KOPT-K1 (cell line): ENCODE data around the gene CSTF2T.

Source experiments
- H3K27ac ChIP-seq: fragments of 200-600 bp; sonication (generic); 2 replicates; pipeline ENCODE4 v1.5.1; 2016; ENCODE audit warnings: antibody characterized with exemption, mild to moderate bottlenecking, low read depth, low read length; ENCODE audit not compliant: poor library complexity, severe bottlenecking
- H3K36me3 ChIP-seq: fragments of 200-600 bp; sonication (generic); 2 replicates; pipeline ENCODE4 v1.5.1; 2017; ENCODE audit warnings: antibody characterized with exemption, mild to moderate bottlenecking, low read length, moderate library complexity; ENCODE audit not compliant: insufficient read depth
- H3K9me3 ChIP-seq: fragments of 200-600 bp; sonication (generic); 2 replicates; pipeline ENCODE4 v1.5.1; 2017; ENCODE audit warnings: antibody characterized with exemption, low read length, mild to moderate bottlenecking; ENCODE audit not compliant: insufficient read depth, poor library complexity, severe bottlenecking

CSTF2T gene

GRCh38 chr10:51679841-51680240 lies 19.6 kb downstream of the CSTF2T start:
- Histone ChIP-seq H3K36me3 (no peaks in the 10 kb centered on the region), H3K9me3 (no peaks in the 10 kb centered on the region), H3K27ac (no peak overlapping the region)

- no peaks in the 10 kb centered on the region for H3K9me3 ChIP-seq
- no peaks in the 10 kb centered on the region for H3K36me3 ChIP-seq
- H3K27ac ChIP-seq, result no peak overlapping the region
Observed at GRCh38 chr10:51675088-51675487, 24.3 kb downstream of the CSTF2T start.

- Histone ChIP-seq H3K36me3 (no peaks in the 10 kb centered on the region), H3K9me3 (no peaks in the 10 kb centered on the region), H3K27ac (no peak overlapping the region)
Observed at GRCh38 chr10:51672039-51672535, 27.3 kb downstream of the CSTF2T start.

- Histone ChIP-seq H3K9me3 (no peaks in the 10 kb centered on the region), H3K36me3 (no peaks in the 10 kb centered on the region), H3K27ac (no peak overlapping the region)
Observed at GRCh38 chr10:51669041-51669440, 30.4 kb downstream of the CSTF2T start.

GRCh38 chr10:51668336-51668689 lies 31.1 kb downstream of the CSTF2T start:
- Histone ChIP-seq H3K9me3 (no peaks in the 10 kb centered on the region), H3K27ac (no peak overlapping the region), H3K36me3 (no peaks in the 10 kb centered on the region)

- Histone ChIP-seq H3K27ac (no peak overlapping the region), H3K9me3 (no peaks in the 10 kb centered on the region), H3K36me3 (no peaks in the 10 kb centered on the region)
Observed at GRCh38 chr10:51667678-51668335, 31.6 kb downstream of the CSTF2T start.

GRCh38 chr10:51666456-51666855 lies 32.9 kb downstream of the CSTF2T start:
- Histone ChIP-seq H3K27ac (no peak overlapping the region), H3K36me3 (no peaks in the 10 kb centered on the region), H3K9me3 (no peaks in the 10 kb centered on the region)

GRCh38 chr10:51663086-51663485 lies 36.3 kb downstream of the CSTF2T start:
- Histone ChIP-seq H3K36me3 (no peaks in the 10 kb centered on the region), H3K27ac (no peak overlapping the region), H3K9me3 (no peaks in the 10 kb centered on the region)

- Histone ChIP-seq H3K9me3 (no peaks in the 10 kb centered on the region), H3K27ac (no peak overlapping the region), H3K36me3 (no peaks in the 10 kb centered on the region)
Observed at GRCh38 chr10:51659344-51659743, 40.1 kb downstream of the CSTF2T start.

- H3K27ac ChIP-seq, result no peak overlapping the region
- H3K9me3 ChIP-seq, result no peaks in the 10 kb centered on the region
- no peaks in the 10 kb centered on the region for H3K36me3 ChIP-seq
Observed at GRCh38 chr10:51658000-51658399, 41.4 kb downstream of the CSTF2T start.

GRCh38 chr10:51656503-51656902 lies 42.9 kb downstream of the CSTF2T start:
- no peak overlapping the region for H3K27ac ChIP-seq
- H3K36me3 ChIP-seq, result no peaks in the 10 kb centered on the region
- no peaks in the 10 kb centered on the region for H3K9me3 ChIP-seq

GRCh38 chr10:51654918-51655317 lies 44.5 kb downstream of the CSTF2T start:
- Histone ChIP-seq H3K27ac (no peak overlapping the region), H3K36me3 (no peaks in the 10 kb centered on the region), H3K9me3 (no peaks in the 10 kb centered on the region)

GRCh38 chr10:51653025-51653424 lies 46.4 kb downstream of the CSTF2T start:
- no peak overlapping the region for H3K27ac ChIP-seq
- H3K9me3 ChIP-seq, result no peaks in the 10 kb centered on the region
- no peaks in the 10 kb centered on the region for H3K36me3 ChIP-seq

GRCh38 chr10:51651063-51651462 lies 48.3 kb downstream of the CSTF2T start:
- H3K9me3 ChIP-seq, result no peaks in the 10 kb centered on the region
- no peak overlapping the region for H3K27ac ChIP-seq
- no peaks in the 10 kb centered on the region for H3K36me3 ChIP-seq

- no peaks in the 10 kb centered on the region for H3K9me3 ChIP-seq
- no peak overlapping the region for H3K27ac ChIP-seq
- no peaks in the 10 kb centered on the region for H3K36me3 ChIP-seq
Observed at GRCh38 chr10:51649064-51649463, 50.3 kb downstream of the CSTF2T start.
